Natural killer cell (primary cell): Measurements from ENCODE around the gene FSTL4. TPM values are rescaled to one million over a fixed set of nuclear protein-coding genes. Genes with fewer than 3 reads are reported as not detected.
"Not testable (repeated sequence)": the region's sequence is repeated elsewhere in the genome, so short reads cannot be mapped to it uniquely, and the experiment has no call there.

ENCODE experiments used
- ATAC-seq, 3 donors: fragments of 150-1000 bp in 2 of 3; fragments of 200-7000 bp in 1 of 3; cut with Tn5 transposase; 1 replicate in 1 of 3; 2 replicates in 2 of 3; pipeline ENCODE4 v1.10.0; 2021; ENCODE audit warnings: mild to moderate bottlenecking in 2 of 3, moderate library complexity in 2 of 3
- DNase-seq, 2 donors: peaks; one replicate each; pipeline versions ENCODE4 v3.0.0 to v3.0.0-alpha.2; 2013 to 2021; ENCODE audit warnings: mixed read lengths in 1 of 2
- H3K27ac ChIP-seq: one replicate; pipeline ENCODE4 v1.5.1; 2013; ENCODE audit warnings: mild to moderate bottlenecking, low read length
- H3K27me3 ChIP-seq: one replicate; pipeline ENCODE4 v1.6.1; 2013; ENCODE audit warnings: low read length; ENCODE audit not compliant: control insufficient read depth, insufficient read depth
- H3K36me3 ChIP-seq: one replicate; pipeline ENCODE4 v1.6.1; 2013; ENCODE audit warnings: low read length; ENCODE audit not compliant: control insufficient read depth, insufficient read depth
- H3K4me1 ChIP-seq: one replicate; pipeline ENCODE4 v1.6.1; 2013; ENCODE audit warnings: low read length; ENCODE audit not compliant: control insufficient read depth, insufficient read depth
- H3K4me3 ChIP-seq: one replicate; pipeline ENCODE4 v1.5.1; 2013; ENCODE audit warnings: low read length
- H3K9me3 ChIP-seq: one replicate; pipeline ENCODE4 v1.6.1; 2013; ENCODE audit warnings: low read length; ENCODE audit not compliant: control insufficient read depth, insufficient read depth
- H3K27ac Mint-ChIP-seq, 2 donors: one replicate each; pipeline ENCODE4 v1.8.0; 2022; ENCODE audit warnings: mild to moderate bottlenecking in 2 of 2, mixed read lengths in 2 of 2, moderate library complexity in 1 of 2
- H3K27me3 Mint-ChIP-seq, 2 donors: one replicate each; pipeline ENCODE4 v1.8.0; 2022; ENCODE audit warnings: low read depth in 2 of 2, mixed read lengths in 2 of 2
- H3K36me3 Mint-ChIP-seq: one replicate; pipeline ENCODE4 v1.8.0; 2022; ENCODE audit warnings: mixed read lengths
- H3K4me1 Mint-ChIP-seq, 2 donors: one replicate each; pipeline ENCODE4 v1.8.0; 2022; ENCODE audit warnings: mixed read lengths in 2 of 2
- H3K4me3 Mint-ChIP-seq: one replicate; pipeline ENCODE4 v1.8.0; 2022; ENCODE audit warnings: mild to moderate bottlenecking, moderate library complexity, mixed read lengths
- H3K9me3 Mint-ChIP-seq, 2 donors: one replicate each; pipeline ENCODE4 v1.8.0; 2022; ENCODE audit warnings: mixed read lengths in 2 of 2
- WGBS: methylation state at CpG from one replicate; pipeline ENCODE4 v1.1.7; 2013; ENCODE audit warnings: missing lambda C conversion rate; ENCODE audit not compliant: insufficient coverage; 5-methylcytosine and 5-hydroxymethylcytosine counted together
- intact Hi-C: fragments of 100-400 bp; cut with micrococcal nuclease; formaldehyde crosslinking; loops from one replicate; pipeline ENCODE4 v1.14.2; 2022
- total RNA-seq, 4 donors: library from RNA; stranded (reverse); fragments of 120-200 nt in 1 of 4; gene quantifications; one replicate each; pipeline versions ENCODE4 v1.2.3 to v1.2.4, GENCODE V29; 2013 to 2022
- TF ChIP-seq, protein P1 (sequence below): fragments of 200-600 bp; IDR thresholded peaks from one replicate; pipeline ENCODE4 v1.8.0; 2022; ENCODE audit warnings: antibody characterized with exemption

FSTL4 gene
- total RNA-seq, 3 donors from 2014 or later (not counting 1 experiment from before 2014, with no cell fraction given) = 0.11 to 0.75 (median 0.55) TPM

DNA sequence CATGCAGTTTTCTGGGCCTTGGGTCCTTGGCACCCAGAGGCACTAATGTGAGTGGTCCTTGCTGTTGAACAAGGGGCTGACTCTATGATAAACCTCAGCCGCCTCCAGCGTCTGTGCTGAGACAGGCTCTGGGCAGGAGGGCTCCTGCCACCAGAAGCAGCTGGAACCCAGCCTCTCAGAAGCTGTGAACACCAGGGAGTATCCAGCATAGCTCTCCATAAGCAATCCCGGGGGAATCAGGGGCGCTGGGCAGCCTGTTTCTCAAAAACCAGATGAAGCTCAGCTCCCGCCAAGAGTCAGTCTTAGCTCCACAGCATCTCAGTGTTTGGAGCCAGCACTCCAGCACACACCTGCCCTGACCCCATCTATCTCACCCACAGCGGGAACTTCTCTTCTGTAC lies 390.3 kb downstream of the FSTL4 start:
- no peaks in the 10 kb centered on the region for H3K9me3 ChIP-seq
- DNase-seq = no peak
- Mint-ChIP-seq H3K9me3 (no peaks in the 10 kb centered on the region), H3K4me1 (no peaks in the 10 kb centered on the region), H3K27ac (no peak overlapping the region), H3K4me3 (no peak overlapping the region), H3K27me3 (peaks cover 7 to 8% of the 10 kb centered on the region in 2 donors), H3K36me3 (no peaks in the 10 kb centered on the region)
- 90% methylated on average over 6 of the region's 6 CpGs for WGBS
- H3K4me3 ChIP-seq = no peak overlapping the region
- no peaks in the 10 kb centered on the region for H3K36me3 ChIP-seq
- no peak for ATAC-seq
- H3K4me1 ChIP-seq = no peaks in the 10 kb centered on the region
- TF ChIP-seq, protein P1, sequence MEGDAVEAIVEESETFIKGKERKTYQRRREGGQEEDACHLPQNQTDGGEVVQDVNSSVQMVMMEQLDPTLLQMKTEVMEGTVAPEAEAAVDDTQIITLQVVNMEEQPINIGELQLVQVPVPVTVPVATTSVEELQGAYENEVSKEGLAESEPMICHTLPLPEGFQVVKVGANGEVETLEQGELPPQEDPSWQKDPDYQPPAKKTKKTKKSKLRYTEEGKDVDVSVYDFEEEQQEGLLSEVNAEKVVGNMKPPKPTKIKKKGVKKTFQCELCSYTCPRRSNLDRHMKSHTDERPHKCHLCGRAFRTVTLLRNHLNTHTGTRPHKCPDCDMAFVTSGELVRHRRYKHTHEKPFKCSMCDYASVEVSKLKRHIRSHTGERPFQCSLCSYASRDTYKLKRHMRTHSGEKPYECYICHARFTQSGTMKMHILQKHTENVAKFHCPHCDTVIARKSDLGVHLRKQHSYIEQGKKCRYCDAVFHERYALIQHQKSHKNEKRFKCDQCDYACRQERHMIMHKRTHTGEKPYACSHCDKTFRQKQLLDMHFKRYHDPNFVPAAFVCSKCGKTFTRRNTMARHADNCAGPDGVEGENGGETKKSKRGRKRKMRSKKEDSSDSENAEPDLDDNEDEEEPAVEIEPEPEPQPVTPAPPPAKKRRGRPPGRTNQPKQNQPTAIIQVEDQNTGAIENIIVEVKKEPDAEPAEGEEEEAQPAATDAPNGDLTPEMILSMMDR = no peak
- intact Hi-C loops = no loop called here
- no peaks in the 10 kb centered on the region for H3K27me3 ChIP-seq
- no peak overlapping the region for H3K27ac ChIP-seq

DNA sequence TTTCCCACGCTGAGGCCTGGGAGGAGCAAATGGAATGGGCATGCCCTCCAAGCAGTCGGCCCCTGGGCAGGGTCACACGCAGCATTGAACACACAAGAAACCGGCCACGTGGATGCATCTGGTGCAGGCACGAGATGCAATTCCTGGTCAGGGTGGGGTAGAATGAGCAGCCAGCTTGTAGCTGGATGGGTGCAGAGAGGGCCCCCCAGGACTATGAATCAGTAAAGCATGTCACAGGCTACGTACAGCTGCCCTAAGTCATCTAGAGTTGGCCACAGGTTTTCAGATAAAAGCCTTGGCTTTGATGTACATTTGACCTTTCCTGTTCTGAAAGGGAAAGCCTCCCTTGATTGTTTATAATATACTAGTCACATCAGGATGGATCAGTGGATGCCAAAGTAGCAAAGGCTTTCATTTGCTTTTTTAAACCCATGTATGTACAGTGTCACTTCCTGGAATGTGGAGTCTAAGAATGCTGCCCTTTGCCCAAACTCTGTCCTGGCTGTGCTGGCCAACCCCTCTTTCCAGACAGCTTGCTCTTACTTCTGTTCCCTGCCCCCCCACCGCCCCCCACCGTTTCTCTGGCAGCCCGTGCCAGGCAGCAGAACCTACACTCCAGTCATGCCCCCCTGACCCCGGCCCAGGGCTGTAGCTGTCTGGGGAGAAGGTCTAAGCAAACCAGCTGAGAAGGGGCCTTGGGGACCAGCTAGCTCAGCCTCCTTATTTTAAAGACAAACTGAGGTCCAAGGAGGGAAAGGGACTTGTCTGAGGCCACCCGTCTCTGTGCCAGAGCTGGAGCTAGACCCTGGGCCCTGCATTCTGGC lies 391.3 kb downstream of the FSTL4 start:
- H3K27me3 Mint-ChIP-seq = peaks cover 7 to 8% of the 10 kb centered on the region in 2 donors
- Histone ChIP-seq H3K4me3 (no peak overlapping the region), H3K27ac (no peak overlapping the region), H3K9me3 (no peaks in the 10 kb centered on the region), H3K36me3 (no peaks in the 10 kb centered on the region), H3K27me3 (no peaks in the 10 kb centered on the region), H3K4me1 (no peaks in the 10 kb centered on the region)
- WGBS = 86% methylated on average over 11 of the region's 12 CpGs
- ATAC-seq = no peak
- H3K27ac Mint-ChIP-seq = no peak overlapping the region
- DNase-seq = no peak
- no peak overlapping the region for H3K4me3 Mint-ChIP-seq
- H3K36me3 Mint-ChIP-seq = no peaks in the 10 kb centered on the region
- no peaks in the 10 kb centered on the region for H3K9me3 Mint-ChIP-seq
- intact Hi-C loops = no loop called here
- TF ChIP-seq, protein P1 = no peak
- no peaks in the 10 kb centered on the region for H3K4me1 Mint-ChIP-seq

DNA sequence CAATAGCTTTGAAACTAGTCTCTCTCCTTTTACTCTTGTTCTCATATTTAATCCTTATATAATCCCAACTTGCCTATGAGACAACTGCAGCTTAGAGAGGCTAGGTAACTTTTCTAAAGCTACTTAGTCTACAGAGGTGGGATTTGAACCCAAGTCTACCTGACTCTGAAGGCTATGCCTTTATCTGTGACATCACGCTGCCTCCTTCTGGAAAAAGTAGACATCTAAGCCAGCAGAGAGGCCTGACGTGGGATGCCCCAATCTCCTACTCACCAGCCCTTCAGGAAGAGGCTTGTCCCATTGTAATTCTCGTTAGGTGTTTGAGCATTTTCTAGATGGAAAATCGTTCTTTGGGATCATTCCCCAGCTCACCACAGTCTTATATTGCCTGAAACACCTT lies 393.0 kb downstream of the FSTL4 start:
- TF ChIP-seq, protein P1 = no peak
- no peaks in the 10 kb centered on the region for H3K4me1 ChIP-seq
- intact Hi-C loops = no loop called here
- H3K36me3 Mint-ChIP-seq = no peaks in the 10 kb centered on the region
- no peaks in the 10 kb centered on the region for H3K4me1 Mint-ChIP-seq
- H3K27ac ChIP-seq = no peak overlapping the region
- H3K9me3 ChIP-seq = no peaks in the 10 kb centered on the region
- no peaks in the 10 kb centered on the region for H3K9me3 Mint-ChIP-seq
- peak in 1 of 2 donors; percentile 27 for DNase-seq
- no peak overlapping the region for H3K27ac Mint-ChIP-seq
- H3K4me3 ChIP-seq = no peak overlapping the region
- no peak for ATAC-seq
- 91% methylated on average over 4 of the region's 4 CpGs for WGBS
- H3K27me3 Mint-ChIP-seq = peaks cover 7 to 8% of the 10 kb centered on the region in 2 donors
- H3K36me3 ChIP-seq = no peaks in the 10 kb centered on the region
- H3K27me3 ChIP-seq = no peaks in the 10 kb centered on the region
- H3K4me3 Mint-ChIP-seq = no peak overlapping the region

DNA sequence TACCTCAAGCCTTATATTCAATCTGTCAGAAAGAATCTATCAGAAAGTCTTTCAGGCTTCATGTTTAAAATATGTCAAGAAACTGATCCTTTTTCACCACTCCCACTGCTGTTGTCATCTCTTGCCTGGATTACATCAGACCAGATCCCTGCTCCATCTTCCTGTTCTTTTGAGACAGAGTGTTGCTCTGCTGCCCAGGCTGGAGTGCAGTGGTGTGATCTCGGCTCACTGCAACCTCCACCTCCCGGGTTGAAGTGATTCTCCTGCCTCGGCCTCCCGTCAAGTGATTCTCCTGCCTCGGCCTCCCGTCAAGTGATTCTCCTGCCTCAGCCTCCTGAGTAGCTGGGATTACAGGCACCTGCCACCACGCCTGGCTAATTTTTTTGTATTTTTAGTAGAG lies 396.2 kb downstream of the FSTL4 start:
- ATAC-seq, DNase-seq, H3K27me3 ChIP-seq, H3K4me1 ChIP-seq, H3K27me3 Mint-ChIP-seq, H3K9me3 Mint-ChIP-seq, intact Hi-C loops, H3K9me3 ChIP-seq, H3K36me3 ChIP-seq, H3K4me1 Mint-ChIP-seq, H3K36me3 Mint-ChIP-seq, H3K4me3 ChIP-seq, H3K27ac Mint-ChIP-seq, H3K4me3 Mint-ChIP-seq, H3K27ac ChIP-seq: not testable (repeated sequence)
- WGBS = 95% methylated on average over 6 of the region's 7 CpGs
